Activated effector memory CD4-positive, alpha-beta T cell treated with Interleukin-2 at 50 U/mL for 16 hours (primary cell): Measurements from ENCODE around the gene AHI1.

ENCODE experiments used
- DNase-seq: peaks from one replicate; pipeline ENCODE4 v3.0.0-alpha.2; 2020

Gene AHI1

DNA sequence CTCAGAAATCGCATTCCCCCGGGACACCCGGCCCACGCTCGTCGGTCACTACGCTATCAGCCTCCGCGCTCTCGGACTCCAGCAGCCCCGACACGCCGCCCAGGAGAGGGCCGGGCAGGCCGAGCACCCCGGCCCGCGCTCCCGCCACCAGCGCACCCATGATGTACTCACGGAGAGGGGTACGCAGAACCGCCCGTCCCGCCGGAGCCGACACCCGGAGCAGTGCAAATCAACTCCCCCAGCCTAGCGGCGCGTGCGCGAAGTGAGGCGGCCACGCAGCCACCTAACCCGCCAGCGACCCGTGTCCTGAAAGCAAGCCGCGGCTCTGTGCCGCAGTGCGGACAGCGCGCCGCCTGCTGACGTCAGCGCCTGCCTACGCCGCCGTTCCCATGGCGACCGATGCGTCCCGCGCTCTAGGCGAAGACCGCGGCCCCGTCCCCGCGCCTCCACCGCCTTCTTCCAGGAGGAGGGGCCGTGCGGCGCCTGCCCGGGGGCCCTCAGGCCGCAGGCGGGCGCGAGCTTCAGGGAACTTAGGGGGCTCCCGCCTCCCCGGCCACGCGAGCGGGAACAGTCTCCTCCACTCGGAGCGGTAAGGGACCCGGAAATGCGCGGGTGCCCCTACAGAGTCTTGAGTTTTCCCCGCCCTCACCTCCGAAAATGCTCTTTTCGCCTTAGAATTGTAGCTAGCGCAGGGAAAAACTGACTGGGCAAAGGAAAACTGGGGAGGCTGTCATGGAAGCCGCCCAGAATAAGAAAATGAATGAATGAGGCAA is at the start of gene AHI1:
TSS of gene AHI1 (minus strand) at position 329 of the 773 bp plus-strand sequence. CDS start 5,503 bp downstream, outside the sequence.
- DNase-seq, result peak; percentile 81

DNA sequence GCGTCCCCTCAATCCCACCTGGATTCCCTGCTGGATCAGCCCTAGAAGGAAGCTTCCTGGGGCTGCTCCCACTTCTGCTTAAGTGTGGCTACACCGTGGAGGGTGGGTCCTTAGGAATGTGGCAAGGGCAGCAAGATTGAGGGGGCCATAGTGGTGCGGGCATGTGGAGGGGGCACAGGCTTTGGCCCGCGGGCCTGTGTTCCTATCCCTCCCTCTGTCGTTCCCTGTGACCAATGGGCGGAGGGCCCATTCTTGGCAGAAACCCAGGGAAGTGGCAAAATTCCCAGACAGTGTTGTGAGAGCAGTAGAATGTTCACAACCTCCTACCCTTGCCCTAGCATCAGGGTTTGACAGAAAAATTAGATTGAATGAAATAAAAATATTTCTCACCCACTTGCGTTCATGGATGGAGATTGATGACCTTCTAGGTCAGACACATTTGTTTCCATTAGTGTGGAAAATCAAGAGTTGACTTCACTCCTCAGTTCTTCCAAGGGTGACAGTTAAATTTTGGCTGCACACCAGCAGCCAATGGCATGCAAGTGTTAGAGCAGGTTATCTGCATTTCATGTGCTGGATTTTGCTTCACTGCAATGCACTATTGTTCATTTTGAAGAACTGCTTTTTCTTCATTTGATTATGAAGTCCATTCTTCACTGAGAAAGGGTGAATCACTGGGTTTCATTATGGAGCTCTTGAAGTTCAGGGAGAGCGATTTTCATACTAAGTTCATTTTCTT is 49.3 kb upstream of the AHI1 start:
- DNase-seq, result no peak

DNA sequence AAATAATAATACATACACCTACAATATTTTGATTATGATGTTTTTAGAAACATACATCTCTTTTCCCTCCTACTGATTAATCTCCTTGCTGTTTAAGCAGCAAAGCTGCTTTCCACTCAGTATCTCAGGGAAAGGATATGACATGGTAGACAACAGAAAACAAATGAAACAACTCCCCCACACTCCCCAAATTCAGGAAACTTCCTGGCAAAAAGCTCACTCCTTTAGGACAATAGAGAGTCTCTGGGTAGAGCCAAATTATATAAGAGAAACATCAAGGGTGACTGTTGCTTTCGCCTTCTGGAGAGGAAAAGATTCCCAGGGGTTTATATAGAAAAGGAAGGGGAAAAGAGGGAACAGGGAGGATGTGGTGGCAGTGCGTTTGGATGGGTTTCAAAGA is 48.7 kb upstream of the AHI1 start:
- DNase-seq, result no peak

DNA sequence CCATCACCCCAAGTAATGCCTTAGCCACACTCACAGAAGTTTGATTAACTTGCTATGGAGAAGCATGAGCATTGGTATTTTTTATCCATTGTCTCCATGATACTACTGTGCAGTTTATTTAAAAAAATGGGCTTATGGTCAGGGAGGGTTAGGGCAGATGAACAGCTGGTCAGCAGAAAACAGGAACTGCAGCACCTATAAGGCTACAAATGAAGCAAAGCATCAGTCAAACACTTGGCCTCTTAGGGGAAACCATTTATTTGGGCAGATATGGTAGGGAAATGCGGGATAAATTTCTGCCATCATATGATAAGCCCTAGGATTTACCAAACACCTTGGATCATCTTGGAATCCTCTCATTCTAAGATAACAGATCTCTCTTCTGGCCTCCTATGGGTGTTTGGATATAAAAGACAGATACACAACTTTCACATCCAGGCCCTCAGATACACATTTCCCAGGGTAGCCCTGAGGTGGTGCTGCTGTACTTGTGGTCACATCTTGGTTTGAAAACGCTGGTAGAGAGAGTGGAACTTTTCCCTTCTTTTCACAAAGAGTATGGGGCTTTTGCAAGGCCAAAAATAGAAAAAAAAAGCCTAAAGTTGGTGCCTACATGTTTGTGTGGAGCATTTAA is 42.8 kb upstream of the AHI1 start:
- DNase-seq, result no peak

DNA sequence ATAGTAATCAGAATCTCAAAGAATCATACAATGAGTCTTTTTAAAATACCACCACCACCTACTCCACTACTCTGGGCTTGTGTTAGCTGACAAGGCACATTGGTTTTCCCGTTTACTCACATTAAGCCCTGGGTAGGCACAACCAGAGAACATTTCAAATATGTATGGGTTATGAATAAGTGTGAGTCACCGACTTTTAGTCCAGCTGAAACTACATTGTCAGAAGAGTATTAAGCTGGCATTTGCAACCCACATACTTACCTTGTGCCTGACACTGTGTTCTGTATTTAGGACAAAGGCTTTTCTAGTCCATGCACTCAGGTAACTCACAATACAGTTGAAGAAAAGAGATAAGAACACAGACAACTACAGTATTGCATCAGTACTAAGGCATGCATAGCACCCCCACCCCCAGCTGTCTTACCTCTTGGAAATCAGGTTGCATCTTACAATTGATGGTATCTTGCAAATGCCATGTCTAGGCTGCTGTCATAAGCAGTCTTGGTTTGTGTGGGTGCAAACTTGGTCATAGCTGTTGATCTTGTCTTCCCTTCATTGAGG is 40.3 kb upstream of the AHI1 start:
- no peak for DNase-seq

DNA sequence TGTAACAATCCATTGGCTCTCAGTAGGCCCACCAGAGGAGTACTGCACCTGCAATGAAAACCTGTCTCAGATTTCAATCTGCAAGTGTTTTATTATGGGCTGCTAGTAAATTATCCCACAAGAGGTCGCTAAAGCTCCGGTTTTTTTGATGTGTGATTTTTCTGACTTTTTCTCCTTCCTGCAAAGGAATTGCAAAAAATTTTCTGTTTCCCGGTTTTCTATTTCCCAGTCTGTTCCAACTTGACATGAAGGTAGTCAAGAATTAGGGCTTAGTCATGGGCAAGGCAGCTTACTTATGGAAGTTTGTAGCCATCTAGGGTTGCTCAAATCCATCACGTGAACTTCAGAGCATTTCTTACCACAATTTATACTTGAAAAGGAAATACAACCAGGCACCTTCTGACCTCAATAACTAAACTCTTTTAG is 38.5 kb upstream of the AHI1 start:
- no peak for DNase-seq

DNA sequence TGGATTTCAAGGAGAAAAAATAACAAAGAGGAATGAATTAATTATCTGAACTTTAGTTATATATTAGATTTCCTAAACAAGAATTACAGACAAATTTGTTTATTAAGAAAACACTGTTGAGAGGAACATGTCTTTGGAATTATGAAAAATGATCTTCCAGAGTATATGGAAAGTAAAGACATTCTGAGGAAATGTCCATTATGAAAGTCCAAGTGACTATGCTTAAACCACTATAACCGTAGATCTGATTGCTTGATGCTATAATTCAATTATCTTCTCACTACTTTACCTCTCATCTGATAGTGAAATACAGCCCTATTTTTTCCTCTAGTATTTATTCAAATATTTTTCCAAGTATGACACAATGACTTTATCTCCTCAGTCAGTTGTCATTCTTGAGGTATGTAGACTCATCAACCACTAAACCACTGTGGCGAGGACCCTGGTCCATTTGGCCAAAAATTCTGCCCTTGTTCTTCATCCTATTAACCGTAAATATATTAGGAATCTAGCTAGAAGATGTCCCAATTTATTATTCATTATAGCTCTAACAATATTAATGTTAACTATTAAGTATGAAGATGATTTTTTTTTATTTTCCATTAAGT is 37.3 kb upstream of the AHI1 start:
- no peak for DNase-seq

DNA sequence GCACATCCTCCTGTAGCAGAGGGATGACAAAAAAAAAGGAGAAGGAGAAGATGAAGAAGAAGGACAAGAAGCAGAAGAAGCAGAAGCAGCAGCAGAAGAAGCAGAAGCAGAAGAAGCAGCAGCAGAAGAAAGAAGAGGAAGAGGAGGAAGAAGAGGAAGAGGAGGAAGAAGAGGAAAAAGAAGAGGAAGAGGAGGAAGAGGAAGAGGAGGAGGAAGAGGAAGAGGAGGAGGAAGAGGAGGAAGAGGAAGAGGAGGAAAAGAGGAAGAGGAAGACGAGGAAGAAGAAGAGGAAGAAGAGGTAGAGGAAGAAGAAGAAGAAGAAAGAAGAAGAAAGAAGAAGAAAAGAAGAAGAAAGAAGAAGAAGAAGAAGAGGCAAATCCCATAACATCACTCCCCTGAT is 35.0 kb upstream of the AHI1 start:
- DNase-seq, result no peak

DNA sequence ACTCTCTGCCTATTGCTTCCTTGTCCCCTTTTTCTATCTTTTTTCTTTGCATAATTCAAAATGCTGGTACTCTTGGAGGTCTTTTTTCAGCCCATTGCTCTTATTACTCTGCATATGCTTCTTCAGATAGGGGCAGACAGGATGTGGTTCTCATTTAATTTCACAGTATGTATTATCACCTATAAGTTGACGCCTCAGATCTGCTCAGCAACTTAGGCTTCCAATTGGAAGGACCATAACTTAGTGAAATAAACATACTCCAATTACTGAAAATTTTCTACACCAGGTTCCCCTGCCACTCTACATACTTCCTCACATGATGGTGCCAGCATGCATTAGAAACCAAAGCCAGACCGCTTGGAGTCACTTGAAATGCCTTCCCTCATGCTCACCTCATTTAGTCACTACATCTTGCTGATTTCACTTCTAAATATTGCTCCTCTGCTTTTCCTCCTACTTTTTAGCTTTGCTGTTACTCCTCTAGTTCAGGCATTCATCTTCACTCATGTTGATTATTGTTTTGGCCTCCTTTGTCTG is 34.5 kb upstream of the AHI1 start:
- DNase-seq, result no peak

DNA sequence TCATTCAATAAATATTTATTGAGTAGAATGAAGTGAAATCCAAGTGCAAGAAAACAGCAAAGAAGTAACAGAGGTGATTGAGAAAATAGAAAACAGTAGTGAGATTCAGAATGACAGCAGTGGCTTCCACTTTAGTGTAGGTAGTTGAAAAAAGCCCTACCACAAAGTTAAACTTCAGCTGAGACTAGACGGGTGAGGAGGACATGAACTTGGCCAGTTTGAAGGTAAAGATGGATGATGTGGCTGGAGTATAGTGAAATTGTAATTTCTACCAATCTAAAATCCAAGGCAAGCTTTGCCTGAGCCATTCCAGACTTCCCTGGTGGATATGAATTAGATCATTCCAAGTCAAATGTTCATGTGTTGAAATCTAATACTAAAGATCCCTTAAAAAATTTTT is 32.6 kb upstream of the AHI1 start:
- DNase-seq, result no peak

DNA sequence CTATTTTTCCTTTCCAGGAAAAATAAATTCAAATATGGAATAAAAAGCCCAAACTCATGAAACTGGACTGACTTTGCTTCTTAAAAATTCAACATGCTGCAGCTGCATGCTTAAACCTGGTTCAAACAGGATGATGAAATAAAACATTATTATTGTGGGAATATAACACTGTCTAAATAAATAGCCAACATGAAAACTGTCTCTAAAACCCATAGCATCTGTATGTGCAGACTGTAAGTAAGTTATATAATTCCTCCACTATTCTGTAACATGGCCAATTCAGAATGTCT is 30.4 kb upstream of the AHI1 start:
- DNase-seq, result no peak

DNA sequence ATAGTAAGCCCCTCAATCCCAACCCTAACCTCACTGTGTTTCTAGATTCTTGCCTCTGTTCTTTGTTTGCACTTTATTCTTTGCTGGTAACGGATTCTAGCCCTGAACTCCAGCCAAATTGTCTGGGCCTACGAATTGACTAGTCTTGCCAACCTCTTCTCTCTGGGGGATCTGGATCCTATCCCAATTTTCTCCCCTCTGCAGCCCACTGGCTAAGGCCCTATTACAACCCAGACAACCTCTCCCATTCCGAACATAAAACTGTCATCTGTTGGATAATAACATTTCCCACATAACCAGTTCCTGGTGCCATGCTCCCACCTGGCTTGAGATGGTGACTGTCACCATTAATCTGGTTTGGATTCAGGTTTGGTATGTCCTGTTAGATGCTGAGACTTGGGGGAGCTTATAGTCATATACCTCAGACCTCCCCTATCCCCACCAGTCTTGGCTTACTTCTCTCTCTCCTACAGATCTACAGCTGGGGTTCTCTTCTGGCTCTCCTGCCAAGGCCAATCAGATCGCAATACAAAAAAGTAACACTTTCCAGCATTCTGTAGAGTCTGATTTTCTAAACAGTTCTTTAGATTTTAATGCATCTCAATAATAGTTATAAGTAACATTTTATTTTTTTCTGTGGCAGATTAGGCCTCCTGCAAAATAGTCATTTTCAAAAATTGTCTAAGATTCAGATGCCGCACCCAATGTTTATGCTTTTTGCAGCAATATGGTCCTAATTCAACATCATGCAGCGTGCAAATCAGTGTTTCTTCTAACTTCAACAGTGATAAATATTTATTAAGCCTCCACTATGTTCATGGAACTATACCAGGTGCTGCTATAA is 29.8 kb upstream of the AHI1 start:
- DNase-seq, result no peak

DNA sequence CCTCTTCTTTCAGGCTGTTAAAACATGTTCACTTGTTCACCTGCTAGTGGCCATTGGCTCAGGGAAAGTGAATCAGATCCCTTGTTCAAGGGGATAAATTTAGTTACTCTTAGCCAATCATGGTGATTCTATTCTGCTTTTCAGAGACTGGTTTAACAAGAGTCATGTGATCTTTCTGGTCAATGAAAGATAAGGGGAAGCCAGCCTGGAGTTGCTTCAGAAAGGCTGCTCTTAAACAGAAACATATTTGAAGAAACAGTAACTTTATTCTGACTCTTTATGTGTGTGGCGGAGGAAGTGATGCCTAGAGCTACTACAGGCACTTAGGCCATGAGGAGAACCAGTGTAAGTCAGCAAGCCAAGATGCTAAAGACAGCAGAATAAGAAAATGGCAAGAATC is 28.1 kb upstream of the AHI1 start:
- DNase-seq, result no peak

DNA sequence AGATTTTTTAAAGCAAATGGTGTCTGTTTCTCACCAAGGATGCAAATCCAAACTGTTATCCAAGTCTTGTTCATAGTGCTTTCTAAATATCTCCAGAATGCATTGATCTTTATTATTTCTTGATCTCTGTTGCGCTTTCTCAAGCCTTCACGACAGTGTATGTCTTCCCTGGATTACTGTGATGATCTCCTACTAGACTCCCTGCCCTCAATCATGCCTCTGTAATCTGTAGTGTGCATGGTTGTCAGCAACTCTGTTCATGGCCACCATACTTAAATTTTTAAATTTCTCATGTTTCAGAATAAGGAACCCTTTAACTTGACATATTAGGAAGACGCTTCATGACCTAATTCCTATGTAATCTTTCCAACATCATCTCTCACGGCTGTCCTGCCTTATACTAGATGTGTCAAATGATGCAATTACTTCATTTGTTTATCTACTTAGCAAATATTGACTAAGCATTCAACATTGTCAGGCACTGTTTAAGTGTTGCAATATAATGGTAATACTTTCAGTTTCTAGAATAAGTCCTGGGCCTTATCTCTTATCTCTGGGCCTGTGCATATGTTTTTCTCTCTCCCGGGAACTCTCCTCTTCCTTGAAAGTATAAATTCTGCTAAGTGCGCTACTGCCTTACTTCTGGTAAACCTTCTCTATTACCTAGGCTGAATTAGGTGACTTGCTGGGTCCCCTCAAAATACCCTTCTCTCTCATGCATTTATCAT is 25.6 kb upstream of the AHI1 start:
- no peak for DNase-seq

DNA sequence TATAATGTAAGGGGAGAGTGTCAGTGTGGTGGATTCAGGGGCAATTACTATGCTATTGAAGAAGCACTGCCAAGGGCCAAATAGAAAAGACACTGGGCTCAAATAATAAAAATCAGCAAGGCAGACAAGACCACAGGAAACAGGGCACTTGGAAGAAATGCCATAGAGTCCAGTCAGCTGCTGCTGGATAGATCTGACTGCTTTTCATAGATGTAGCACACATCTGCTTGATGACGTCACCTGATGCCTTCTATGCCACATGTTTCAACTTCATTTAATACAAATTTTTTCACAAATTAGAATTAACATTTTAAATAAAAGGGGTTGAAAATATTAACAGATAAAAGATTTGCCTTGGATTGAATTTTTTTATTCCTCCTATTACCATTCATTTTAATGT is 23.9 kb upstream of the AHI1 start:
- no peak for DNase-seq

DNA sequence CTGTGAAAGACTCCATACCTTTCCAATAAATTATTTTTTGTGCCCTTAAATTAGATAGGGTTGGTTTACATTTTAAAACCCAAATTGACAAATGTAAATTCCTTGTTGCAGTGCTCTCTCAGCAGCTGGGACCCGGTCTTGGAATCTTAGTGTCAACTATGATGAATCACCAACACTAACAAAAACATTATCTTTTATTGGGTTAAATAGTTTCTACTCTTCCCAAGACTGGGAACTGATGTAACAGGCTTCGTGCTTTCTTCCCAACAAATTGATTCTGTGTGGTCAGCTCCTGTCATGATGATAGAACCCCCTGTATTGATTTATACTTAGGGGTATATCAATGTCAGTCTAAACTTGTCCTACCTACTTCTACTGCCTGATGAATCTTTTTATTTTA is 23.2 kb upstream of the AHI1 start:
- no peak for DNase-seq

DNA sequence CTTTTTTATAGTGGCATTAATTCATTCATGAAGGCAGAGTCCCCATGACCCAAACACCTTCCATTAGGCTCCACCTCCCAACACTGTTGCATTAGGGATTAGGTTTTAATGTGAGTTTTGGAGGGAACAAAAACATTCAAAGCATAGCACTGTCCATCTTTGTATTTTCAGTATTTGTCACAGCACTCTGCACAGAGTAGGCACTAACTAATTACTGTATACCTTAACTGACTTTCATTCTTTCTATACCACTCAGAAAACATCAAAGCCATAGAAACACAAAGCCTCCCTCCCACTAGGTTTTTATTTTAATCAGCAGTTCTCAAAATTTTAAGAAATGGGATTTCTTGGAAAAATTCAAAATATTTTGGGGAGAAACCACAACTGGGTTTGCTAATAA is 21.8 kb upstream of the AHI1 start:
- no peak for DNase-seq

DNA sequence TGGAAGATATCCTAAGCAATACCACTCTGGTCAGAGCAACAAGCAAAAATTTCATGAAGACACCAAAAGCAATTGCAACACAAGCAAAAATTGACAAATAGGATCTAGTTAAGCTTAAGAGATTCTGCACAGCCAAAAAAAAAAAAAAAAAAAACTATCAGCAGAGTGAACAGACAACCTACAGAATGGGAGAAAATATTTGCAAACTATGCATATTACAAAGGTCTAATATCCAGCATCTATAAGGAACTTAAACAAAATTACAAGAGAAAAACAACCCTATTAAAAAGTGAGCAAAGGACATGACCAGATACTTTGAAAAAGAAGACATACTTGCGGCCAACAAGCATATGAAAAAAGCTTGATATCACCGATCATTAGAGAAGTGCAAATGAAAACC is 20.0 kb upstream of the AHI1 start:
- DNase-seq, result no peak

DNA sequence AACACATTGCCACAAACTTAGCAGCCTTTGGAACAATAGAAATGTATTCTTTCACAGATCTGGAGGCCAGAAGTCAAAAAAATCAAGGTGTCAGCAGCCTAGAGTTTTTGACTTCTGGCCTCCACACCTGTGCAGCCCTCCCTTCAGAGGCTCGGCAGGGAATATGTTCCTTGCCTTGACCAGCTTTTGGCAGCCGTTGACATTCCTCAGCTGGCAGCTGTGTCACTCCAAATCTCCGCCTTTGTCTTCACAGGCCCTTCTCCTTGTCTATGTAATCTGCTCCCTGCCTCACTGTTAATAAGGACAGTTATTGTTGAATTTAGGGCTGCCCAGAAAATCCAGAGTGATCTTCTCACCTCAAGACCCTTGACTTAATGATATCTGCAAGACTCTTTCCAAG is 17.2 kb upstream of the AHI1 start:
- no peak for DNase-seq

DNA sequence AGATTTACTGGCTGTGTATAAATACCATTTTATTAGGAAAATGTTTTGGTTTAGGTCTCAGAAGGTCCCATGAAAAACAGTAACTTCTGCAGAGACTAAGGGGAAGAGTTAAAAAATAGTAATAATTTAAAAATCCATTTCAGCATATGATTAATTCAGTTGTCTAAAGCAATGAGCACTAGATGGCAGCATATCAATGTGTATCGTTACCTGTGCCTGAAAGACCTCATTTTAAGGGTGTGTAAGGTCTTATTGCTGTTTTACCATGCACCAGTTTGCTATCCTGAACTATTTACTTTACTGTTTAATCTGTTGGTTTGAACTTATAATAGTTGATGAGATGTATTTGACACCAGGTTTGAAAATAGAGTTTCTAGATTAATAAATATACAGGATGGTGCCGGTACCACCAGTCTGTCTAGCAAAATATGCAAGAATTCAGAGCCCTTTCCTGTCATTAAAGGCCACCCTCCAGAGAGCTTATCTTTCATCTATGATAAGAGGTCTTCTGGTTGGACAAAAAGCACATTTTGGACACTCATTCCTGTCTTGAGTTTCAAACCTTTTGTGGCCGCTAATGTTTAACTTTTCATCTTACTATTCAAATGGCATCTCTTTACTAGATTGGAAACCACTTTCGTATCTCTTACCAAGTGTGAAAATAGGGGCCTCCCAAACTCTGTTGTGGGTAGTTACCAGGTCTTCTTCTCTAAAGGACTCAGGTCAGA is 8.9 kb upstream of the AHI1 start:
- no peak for DNase-seq

DNA sequence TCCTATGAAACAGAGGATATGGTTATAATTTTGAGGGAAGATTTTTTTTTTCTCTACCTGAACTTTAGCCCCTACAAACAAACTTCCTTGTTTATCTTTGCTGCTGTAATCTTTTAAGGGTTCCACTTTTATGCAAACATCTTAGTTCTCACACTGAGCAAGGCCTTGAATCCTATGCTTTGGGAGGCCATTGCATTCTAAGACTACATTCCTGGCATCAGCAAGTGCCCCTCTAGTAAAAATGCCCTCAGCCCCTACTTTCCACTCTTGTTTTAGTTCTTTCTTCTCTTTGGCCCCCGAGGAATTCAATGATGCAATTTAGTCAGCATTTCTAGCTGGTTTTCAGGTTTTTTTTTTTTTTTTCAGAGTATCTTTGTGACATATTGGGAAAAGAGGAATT is 8.1 kb upstream of the AHI1 start:
- no peak for DNase-seq
